ENCODE measurements around the gene NCOA6. TPM values are rescaled to one million over a fixed set of nuclear protein-coding genes. Genes with fewer than 3 reads are reported as not detected.

The NCOA6 gene
- total and polyA plus RNA-seq, 2 donors (not counting 1 experiment from before 2014, with no cell fraction given): 8.1 to 12.0 TPM

- H3K79me2 ChIP-seq (ENCODE audit: control insufficient read depth, insufficient read depth, low read length): no peaks in the 10 kb centered on the region
- H3K27me3 ChIP-seq (ENCODE audit: control insufficient read depth, insufficient read depth, low read length): no peaks in the 10 kb centered on the region
- TF ChIP-seq EZH2 (IDR thresholded peaks at IDR 0.05; ENCODE audit: low read length, missing control alignments) (no peak), CTCF (conservative IDR thresholded peaks at IDR 0.05 in 1 of 2, IDR thresholded peaks at IDR 0.05 in 1 of 2; ENCODE audit: low read depth in 1 of 2, low read length in 2 of 2) (no peak)
- H3K36me3 ChIP-seq (ENCODE audit: control insufficient read depth, insufficient read depth, low read length): peaks cover 4% of the 10 kb centered on the region
- no peaks in the 10 kb centered on the region for H4K20me1 ChIP-seq (ENCODE audit: control insufficient read depth, extremely low read depth, insufficient read depth, low read length)
- H3K4me2 ChIP-seq (ENCODE audit: extremely low read depth, insufficient read depth, low read length): no peak overlapping the region
- no peak overlapping the region for H3K27ac ChIP-seq (ENCODE audit: insufficient read depth, low read length)
- no peak overlapping the region for H3K9ac ChIP-seq (ENCODE audit: insufficient read depth, low read length)
- H3K4me3 ChIP-seq (replicated peaks in 1 of 4; ENCODE audit: control extremely low read depth in 1 of 4, insufficient read depth in 1 of 4, low read depth in 3 of 4, low read length in 4 of 4): no peak overlapping the region
- H2AFZ ChIP-seq (ENCODE audit: low read length): no peak overlapping the region
- no peaks in the 10 kb centered on the region for H3K4me1 ChIP-seq (ENCODE audit: control insufficient read depth, extremely low read depth, insufficient read depth, low read length)
- H3K9me3 ChIP-seq (ENCODE audit: control insufficient read depth, insufficient read depth, low read depth, low read length): no peaks in the 10 kb centered on the region
- DNase-seq (ENCODE audit: low read depth in 2 of 2): no peak
Measured at GRCh38 chr20:34776177-34776576, 49.3 kb downstream of the NCOA6 start.

- no peak overlapping the region for H3K4me2 ChIP-seq (ENCODE audit: extremely low read depth, insufficient read depth, low read length)
- no peak overlapping the region for H3K9ac ChIP-seq (ENCODE audit: insufficient read depth, low read length)
- H2AFZ ChIP-seq (ENCODE audit: low read length): no peak overlapping the region
- H3K27ac ChIP-seq (ENCODE audit: insufficient read depth, low read length): no peak overlapping the region
- no peaks in the 10 kb centered on the region for H3K4me1 ChIP-seq (ENCODE audit: control insufficient read depth, extremely low read depth, insufficient read depth, low read length)
- DNase-seq (ENCODE audit: low read depth in 2 of 2): no peak
- no peaks in the 10 kb centered on the region for H3K9me3 ChIP-seq (ENCODE audit: control insufficient read depth, insufficient read depth, low read depth, low read length)
- H3K27me3 ChIP-seq (ENCODE audit: control insufficient read depth, insufficient read depth, low read length): no peaks in the 10 kb centered on the region
- H3K79me2 ChIP-seq (ENCODE audit: control insufficient read depth, insufficient read depth, low read length): no peaks in the 10 kb centered on the region
- H3K4me3 ChIP-seq (replicated peaks in 1 of 4; ENCODE audit: control extremely low read depth in 1 of 4, insufficient read depth in 1 of 4, low read depth in 3 of 4, low read length in 4 of 4): no peak overlapping the region
- TF ChIP-seq CTCF (conservative IDR thresholded peaks at IDR 0.05 in 1 of 2, IDR thresholded peaks at IDR 0.05 in 1 of 2; ENCODE audit: low read depth in 1 of 2, low read length in 2 of 2) (no peak), EZH2 (IDR thresholded peaks at IDR 0.05; ENCODE audit: low read length, missing control alignments) (no peak)
- H4K20me1 ChIP-seq (ENCODE audit: control insufficient read depth, extremely low read depth, insufficient read depth, low read length): no peaks in the 10 kb centered on the region
- peaks cover 4% of the 10 kb centered on the region for H3K36me3 ChIP-seq (ENCODE audit: control insufficient read depth, insufficient read depth, low read length)
Measured at GRCh38 chr20:34774886-34775285, 50.6 kb downstream of the NCOA6 start.

DNA sequence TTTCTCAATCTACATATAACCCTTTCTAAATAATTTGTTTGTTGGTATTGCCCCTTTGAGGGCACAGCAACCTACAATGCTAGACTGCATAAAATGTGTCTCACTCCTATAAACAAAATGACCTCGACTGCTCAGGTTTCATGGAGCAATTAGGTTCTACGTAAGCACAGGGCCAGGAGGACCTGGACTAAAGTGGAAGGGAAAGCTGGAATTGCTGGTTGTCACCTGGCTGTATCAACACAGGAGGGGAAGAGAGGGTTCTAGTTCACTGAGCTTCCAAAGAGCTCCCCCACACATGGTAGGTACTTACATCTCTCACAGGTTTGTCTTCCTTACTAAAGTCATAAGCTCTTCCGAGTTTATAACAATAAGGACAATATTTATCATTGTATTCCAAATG lies 51.0 kb downstream of the NCOA6 start:
- H3K36me3 ChIP-seq (ENCODE audit: control insufficient read depth, insufficient read depth, low read length): peaks cover 4% of the 10 kb centered on the region
- H3K4me1 ChIP-seq (ENCODE audit: control insufficient read depth, extremely low read depth, insufficient read depth, low read length): peaks cover 2% of the 10 kb centered on the region
- H4K20me1 ChIP-seq (ENCODE audit: control insufficient read depth, extremely low read depth, insufficient read depth, low read length): no peaks in the 10 kb centered on the region
- no peaks in the 10 kb centered on the region for H3K27me3 ChIP-seq (ENCODE audit: control insufficient read depth, insufficient read depth, low read length)
- no peaks in the 10 kb centered on the region for H3K9me3 ChIP-seq (ENCODE audit: control insufficient read depth, insufficient read depth, low read depth, low read length)
- no peak for DNase-seq (ENCODE audit: low read depth in 2 of 2)
- no peak overlapping the region for H3K4me3 ChIP-seq (replicated peaks in 1 of 4; ENCODE audit: control extremely low read depth in 1 of 4, insufficient read depth in 1 of 4, low read depth in 3 of 4, low read length in 4 of 4)
- no peak overlapping the region for H3K9ac ChIP-seq (ENCODE audit: insufficient read depth, low read length)
- no peak overlapping the region for H2AFZ ChIP-seq (ENCODE audit: low read length)
- TF ChIP-seq CTCF (conservative IDR thresholded peaks at IDR 0.05 in 1 of 2, IDR thresholded peaks at IDR 0.05 in 1 of 2; ENCODE audit: low read depth in 1 of 2, low read length in 2 of 2): no peak
- TF ChIP-seq EZH2 (IDR thresholded peaks at IDR 0.05; ENCODE audit: low read length, missing control alignments): no peak
- no peaks in the 10 kb centered on the region for H3K79me2 ChIP-seq (ENCODE audit: control insufficient read depth, insufficient read depth, low read length)
- no peak overlapping the region for H3K27ac ChIP-seq (ENCODE audit: insufficient read depth, low read length)
- no peak overlapping the region for H3K4me2 ChIP-seq (ENCODE audit: extremely low read depth, insufficient read depth, low read length)
